ENCODE data around the gene LAS1L. TPM values are rescaled to one million over a fixed set of nuclear protein-coding genes. Genes with fewer than 3 reads are reported as not detected.
"Not testable (repeated sequence)": the region's sequence is repeated elsewhere in the genome, so short reads cannot be mapped to it uniquely, and the experiment has no call there.

The LAS1L gene
- total and polyA plus RNA-seq, 4 donors: 8.4 to 15.6 (median 13.9) TPM

- no peak for DNase-seq (ENCODE audit: low spot score)
- no peak for TF ChIP-seq RXRA (IDR thresholded peaks at IDR 0.05)
- TF ChIP-seq TAF1 (conservative IDR thresholded peaks at IDR 0.05): no peak
- no peak for TF ChIP-seq FOXA1 (IDR thresholded peaks at IDR 0.05)
- TF ChIP-seq HNF4G (IDR thresholded peaks at IDR 0.05): no peak
- TF ChIP-seq EGR1 (IDR thresholded peaks at IDR 0.05; ENCODE audit: low read depth in 2 of 2): no peak
- 95% methylated on average over 4 of the region's 4 CpGs for WGBS
- Histone ChIP-seq H3K9me3 (ENCODE audit: control insufficient read depth in 4 of 4, low read length in 3 of 4) (no peaks in the 10 kb centered on the region), H3K9ac (ENCODE audit: low read depth in 1 of 2, low read length in 2 of 2) (no peak overlapping the region), H3K27ac (ENCODE audit: low read depth in 1 of 2, low read length in 2 of 2) (no peak overlapping the region), H3K4me1 (ENCODE audit: control insufficient read depth in 4 of 4, insufficient read depth in 4 of 4, low read length in 3 of 4) (no peaks in the 10 kb centered on the region), H3K27me3 (ENCODE audit: control insufficient read depth in 4 of 4, insufficient read depth in 4 of 4, low read length in 3 of 4) (peaks cover 0 to 2% (median 0%) of the 10 kb centered on the region in 4 donors), H3K4me3 (ENCODE audit: low read depth in 1 of 3, low read length in 3 of 3) (no peak overlapping the region), H3K36me3 (ENCODE audit: control insufficient read depth in 4 of 4, insufficient read depth in 3 of 4, low read depth in 1 of 4, low read length in 3 of 4) (no peaks in the 10 kb centered on the region)
Observed at GRCh38 chrX:65572971-65573370, 38.4 kb upstream of the LAS1L start.

- H3K36me3 ChIP-seq (ENCODE audit: control insufficient read depth in 4 of 4, insufficient read depth in 3 of 4, low read depth in 1 of 4, low read length in 3 of 4): not testable (repeated sequence)
- 84% methylated on average over 1 of the region's 1 CpG for WGBS
Observed at GRCh38 chrX:65562850-65563249, 28.3 kb upstream of the LAS1L start.

DNA sequence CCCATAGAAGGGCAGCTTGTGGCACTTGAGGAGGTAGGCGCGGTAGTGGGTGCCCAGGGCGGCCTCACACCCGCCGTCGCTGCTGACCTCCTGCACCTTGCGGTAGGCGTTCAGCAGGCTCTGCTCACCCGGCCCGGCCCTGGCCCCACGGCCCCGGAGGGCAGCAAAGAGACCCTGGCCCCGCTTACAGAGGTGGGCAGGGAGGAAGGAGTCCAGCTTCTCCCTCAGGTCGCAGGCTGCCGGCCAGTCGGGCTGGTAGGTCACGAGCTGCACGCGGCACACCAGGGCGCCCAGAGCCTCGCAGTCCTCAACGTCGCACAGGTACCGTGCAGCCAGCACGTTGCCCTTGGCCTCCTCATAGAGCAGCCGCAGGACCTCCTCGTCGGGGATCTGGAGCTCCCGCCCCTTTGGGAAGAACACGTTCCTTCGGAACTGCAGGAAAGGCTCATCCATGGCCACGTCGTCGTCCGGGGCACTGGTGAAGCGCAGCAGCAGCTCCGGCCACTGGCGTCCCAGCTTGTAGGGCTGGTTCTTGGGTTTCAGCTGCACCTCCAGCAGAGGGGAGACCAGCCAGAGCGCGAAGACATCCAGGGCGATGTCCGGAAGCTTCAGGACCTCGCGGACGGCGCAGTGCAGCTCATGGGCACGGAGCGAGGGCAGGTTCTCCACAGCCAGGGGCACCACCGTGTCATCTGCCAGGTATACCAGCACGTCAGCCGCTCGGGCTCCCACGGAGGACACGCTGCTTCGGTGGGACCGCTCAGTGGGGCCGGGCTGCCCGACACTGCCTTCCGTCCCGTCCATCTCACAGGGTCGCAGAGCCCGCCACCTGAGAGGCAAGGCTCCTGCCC lies 17.1 kb upstream of the LAS1L start:
- no peak for DNase-seq (ENCODE audit: low spot score)
- TF ChIP-seq EGR1 (IDR thresholded peaks at IDR 0.05; ENCODE audit: low read depth in 2 of 2) (no peak), RAD21 (IDR thresholded peaks at IDR 0.05) (no peak), HNF4G (IDR thresholded peaks at IDR 0.05) (no peak), FOXA1 (IDR thresholded peaks at IDR 0.05) (no peak), SP1 (IDR thresholded peaks at IDR 0.05) (no peak), HNF4A (conservative IDR thresholded peaks at IDR 0.05) (no peak), REST (IDR thresholded peaks at IDR 0.05) (no peak), YY1 (IDR thresholded peaks at IDR 0.05) (no peak), GABPA (IDR thresholded peaks at IDR 0.05 in 1 of 2, conservative IDR thresholded peaks at IDR 0.05 in 1 of 2) (no peak), ZBTB33 (IDR thresholded peaks at IDR 0.05) (no peak), RXRA (IDR thresholded peaks at IDR 0.05) (no peak), JUND (IDR thresholded peaks at IDR 0.05) (no peak), NR2F2 (IDR thresholded peaks at IDR 0.05) (no peak), FOXA2 (IDR thresholded peaks at IDR 0.05) (no peak), CTCF (IDR thresholded peaks at IDR 0.05; ENCODE audit: low read depth, low read length, missing input control) (no peak), MAX (IDR thresholded peaks at IDR 0.05) (no peak), TAF1 (conservative IDR thresholded peaks at IDR 0.05) (no peak)
- TF ChIP-seq, protein P1, sequence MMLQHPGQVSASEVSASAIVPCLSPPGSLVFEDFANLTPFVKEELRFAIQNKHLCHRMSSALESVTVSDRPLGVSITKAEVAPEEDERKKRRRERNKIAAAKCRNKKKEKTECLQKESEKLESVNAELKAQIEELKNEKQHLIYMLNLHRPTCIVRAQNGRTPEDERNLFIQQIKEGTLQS (IDR thresholded peaks at IDR 0.05): no peak
- H3K27me3 ChIP-seq (ENCODE audit: control insufficient read depth in 4 of 4, insufficient read depth in 4 of 4, low read length in 3 of 4): no peaks in the 10 kb centered on the region
- 93% methylated on average over 62 of the region's 62 CpGs for WGBS
- no peak overlapping the region for H3K9ac ChIP-seq (ENCODE audit: low read depth in 1 of 2, low read length in 2 of 2)
- H3K36me3 ChIP-seq (ENCODE audit: control insufficient read depth in 4 of 4, insufficient read depth in 3 of 4, low read depth in 1 of 4, low read length in 3 of 4): no peaks in the 10 kb centered on the region
- H3K4me3 ChIP-seq (ENCODE audit: low read depth in 1 of 3, low read length in 3 of 3): no peak overlapping the region
- no peaks in the 10 kb centered on the region for H3K9me3 ChIP-seq (ENCODE audit: control insufficient read depth in 4 of 4, low read length in 3 of 4)
- H3K27ac ChIP-seq (ENCODE audit: low read depth in 1 of 2, low read length in 2 of 2): no peak overlapping the region
- H3K4me1 ChIP-seq (ENCODE audit: control insufficient read depth in 4 of 4, insufficient read depth in 4 of 4, low read length in 3 of 4): no peaks in the 10 kb centered on the region

More at GRCh38 chrX:65562850-65563249, 28.3 kb upstream of the LAS1L start:
- not testable (repeated sequence) for H3K9me3 ChIP-seq (ENCODE audit: control insufficient read depth in 4 of 4, low read length in 3 of 4); H3K27ac ChIP-seq (ENCODE audit: low read depth in 1 of 2, low read length in 2 of 2); H3K9ac ChIP-seq (ENCODE audit: low read depth in 1 of 2, low read length in 2 of 2); H3K4me3 ChIP-seq (ENCODE audit: low read depth in 1 of 3, low read length in 3 of 3); DNase-seq (ENCODE audit: low spot score); H3K4me1 ChIP-seq (ENCODE audit: control insufficient read depth in 4 of 4, insufficient read depth in 4 of 4, low read length in 3 of 4); H3K27me3 ChIP-seq (ENCODE audit: control insufficient read depth in 4 of 4, insufficient read depth in 4 of 4, low read length in 3 of 4)
